Fibroblast of villous mesenchyme (primary cell): ENCODE measurements around the gene TRAPPC8. TPM values are rescaled to one million over a fixed set of nuclear protein-coding genes. Genes with fewer than 3 reads are reported as not detected.
"Not testable (repeated sequence)": the region's sequence is repeated elsewhere in the genome, so short reads cannot be mapped to it uniquely, and the experiment has no call there.

Experiments used
- DNase-seq: peaks from one replicate; pipeline ENCODE4 v3.0.0-alpha.2; 2010; ENCODE audit warnings: low read depth
- H3K4me3 ChIP-seq: 2 replicates; pipeline ENCODE4 v1.5.1; 2011; ENCODE audit warnings: low read depth, mild to moderate bottlenecking, low read length
- total RNA-seq: library from RNA; depleted of rRNA; stranded (reverse); fragments of >200 nt; gene quantifications from 2 replicates; pipeline ENCODE4 v1.2.3, GENCODE V29; 2012
- TF ChIP-seq, protein P1 (sequence below): IDR thresholded peaks from 2 replicates; pipeline ENCODE4 v1.5.1; 2012; ENCODE audit warnings: low read depth, mild to moderate bottlenecking, low read length; ENCODE audit not compliant: insufficient read depth

The TRAPPC8 gene
- total RNA-seq, 1 donor: 56.6 TPM

DNA sequence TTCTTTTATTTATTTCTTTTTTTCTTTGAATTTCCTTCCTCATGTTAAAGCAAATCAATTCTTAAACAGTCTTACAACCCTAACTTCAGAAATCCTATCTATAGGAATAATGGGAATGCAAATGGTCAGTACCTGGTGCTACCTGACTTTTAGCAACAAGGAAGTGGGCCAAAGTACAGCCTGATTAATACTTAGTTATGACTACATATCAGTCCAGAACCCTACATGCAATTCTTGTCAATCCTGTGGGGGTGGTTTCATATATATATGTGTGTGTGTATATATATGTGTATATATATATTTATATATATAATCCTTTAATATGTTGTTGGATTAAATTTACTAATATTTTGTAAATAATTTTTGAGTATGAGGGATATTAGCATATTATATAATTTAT is 14.8 kb upstream of the TRAPPC8 start:
- H3K4me3 ChIP-seq: no peak overlapping the region
- DNase-seq: no peak
- TF ChIP-seq, protein P1, sequence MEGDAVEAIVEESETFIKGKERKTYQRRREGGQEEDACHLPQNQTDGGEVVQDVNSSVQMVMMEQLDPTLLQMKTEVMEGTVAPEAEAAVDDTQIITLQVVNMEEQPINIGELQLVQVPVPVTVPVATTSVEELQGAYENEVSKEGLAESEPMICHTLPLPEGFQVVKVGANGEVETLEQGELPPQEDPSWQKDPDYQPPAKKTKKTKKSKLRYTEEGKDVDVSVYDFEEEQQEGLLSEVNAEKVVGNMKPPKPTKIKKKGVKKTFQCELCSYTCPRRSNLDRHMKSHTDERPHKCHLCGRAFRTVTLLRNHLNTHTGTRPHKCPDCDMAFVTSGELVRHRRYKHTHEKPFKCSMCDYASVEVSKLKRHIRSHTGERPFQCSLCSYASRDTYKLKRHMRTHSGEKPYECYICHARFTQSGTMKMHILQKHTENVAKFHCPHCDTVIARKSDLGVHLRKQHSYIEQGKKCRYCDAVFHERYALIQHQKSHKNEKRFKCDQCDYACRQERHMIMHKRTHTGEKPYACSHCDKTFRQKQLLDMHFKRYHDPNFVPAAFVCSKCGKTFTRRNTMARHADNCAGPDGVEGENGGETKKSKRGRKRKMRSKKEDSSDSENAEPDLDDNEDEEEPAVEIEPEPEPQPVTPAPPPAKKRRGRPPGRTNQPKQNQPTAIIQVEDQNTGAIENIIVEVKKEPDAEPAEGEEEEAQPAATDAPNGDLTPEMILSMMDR: no peak

DNA sequence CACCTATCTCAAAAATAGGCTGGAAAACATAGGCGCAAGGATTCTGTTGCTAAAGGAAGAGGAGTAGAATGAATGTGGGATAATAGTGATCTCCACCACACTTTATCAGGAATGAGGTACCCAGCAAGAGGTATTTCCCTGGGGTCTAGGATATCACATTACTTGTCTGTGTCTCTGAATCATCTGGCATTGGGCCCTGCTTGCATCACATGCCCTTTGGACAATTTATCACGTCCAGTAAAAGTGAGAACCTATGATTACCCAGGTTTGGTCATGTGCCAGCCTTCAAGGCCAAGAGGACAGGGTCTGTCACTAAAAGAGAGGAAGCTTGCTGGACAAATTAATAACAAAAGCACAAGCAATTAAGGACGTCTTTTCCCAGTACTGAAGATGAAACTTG is 11.4 kb upstream of the TRAPPC8 start:
- no peak overlapping the region for H3K4me3 ChIP-seq
- peak; percentile 11 for DNase-seq
- TF ChIP-seq, protein P1: no peak

DNA sequence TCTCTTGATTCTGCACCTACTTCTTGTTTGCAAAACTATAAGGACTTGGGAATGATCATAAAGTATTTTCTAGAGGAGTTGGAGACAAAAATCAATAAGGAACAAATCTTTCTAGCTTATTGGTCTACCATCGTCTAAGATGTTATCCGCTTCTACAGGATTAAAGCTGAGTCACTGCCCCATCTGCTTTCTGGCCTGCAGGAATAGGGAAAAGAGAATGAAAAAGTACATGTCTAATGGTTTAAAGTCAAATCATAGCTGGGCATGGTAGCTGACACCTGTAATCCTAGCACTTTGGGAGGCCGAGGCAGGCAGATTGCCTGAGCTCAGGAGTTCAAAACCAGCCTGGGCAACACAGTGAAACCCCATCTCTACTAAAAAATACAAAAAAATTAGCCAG is 10.8 kb upstream of the TRAPPC8 start:
- H3K4me3 ChIP-seq, DNase-seq: not testable (repeated sequence)

DNA sequence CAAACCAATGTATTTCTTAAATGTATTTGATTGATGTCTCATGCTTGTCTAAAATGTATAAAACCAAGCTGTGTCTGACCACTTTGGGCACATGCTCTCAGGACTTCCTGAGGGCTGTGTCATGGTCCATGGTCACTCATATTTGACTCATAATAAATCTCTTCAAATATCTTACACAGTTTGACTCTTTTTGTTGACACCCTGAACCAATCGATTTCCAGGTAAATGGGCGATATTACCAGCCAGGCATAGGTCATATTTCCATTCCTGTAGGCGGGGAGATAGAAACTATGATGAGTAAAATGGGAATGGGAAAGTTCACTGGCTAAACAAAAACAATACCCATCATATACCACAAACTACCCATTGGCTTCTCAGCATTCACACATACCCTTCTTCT is 9.3 kb upstream of the TRAPPC8 start:
- H3K4me3 ChIP-seq: no peak overlapping the region
- TF ChIP-seq, protein P1: no peak
- no peak for DNase-seq

DNA sequence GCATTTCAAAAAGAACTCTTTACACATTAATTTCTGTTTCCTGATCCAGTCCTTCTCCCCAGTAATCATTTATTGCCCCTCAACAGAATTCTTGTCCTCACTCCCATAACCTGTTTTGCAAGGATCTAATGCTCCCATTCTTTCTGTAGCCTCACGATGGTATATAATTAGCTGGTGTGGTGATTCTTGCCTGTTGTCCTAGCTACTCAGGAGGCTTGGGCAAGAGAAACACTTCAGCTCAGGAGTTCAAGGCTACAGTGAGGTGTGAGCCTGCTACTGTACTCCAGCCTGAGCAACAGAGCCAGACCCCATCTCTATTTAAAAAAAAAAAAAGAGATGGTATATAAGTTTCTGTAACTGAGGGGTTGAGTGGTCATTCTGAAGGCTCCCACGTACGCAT is 7.7 kb upstream of the TRAPPC8 start:
- no peak for DNase-seq
- TF ChIP-seq, protein P1: no peak

DNA sequence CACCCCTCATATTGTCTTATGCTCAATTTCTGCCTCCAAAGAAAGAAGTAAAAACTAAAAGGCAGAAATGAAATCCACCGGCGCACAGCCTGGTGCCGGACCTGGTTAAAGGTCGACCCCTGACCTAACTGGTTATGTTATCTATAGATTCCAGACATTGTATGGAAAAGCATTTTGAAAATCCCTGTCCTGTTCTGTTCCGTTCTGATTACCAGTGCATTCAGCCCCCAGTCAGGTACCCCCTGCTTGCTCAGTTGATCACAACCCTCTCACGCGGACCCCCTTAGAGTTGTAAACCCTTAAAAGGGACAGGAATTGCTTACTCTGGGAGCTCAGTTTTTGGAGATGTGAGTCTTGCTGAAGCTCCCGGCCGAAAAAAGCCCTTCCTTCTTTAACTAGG is 5.4 kb upstream of the TRAPPC8 start:
- not testable (repeated sequence) for DNase-seq, H3K4me3 ChIP-seq

More for the DNA sequence above, 7.7 kb upstream of the TRAPPC8 start:
- no peak overlapping the region for H3K4me3 ChIP-seq

DNA sequence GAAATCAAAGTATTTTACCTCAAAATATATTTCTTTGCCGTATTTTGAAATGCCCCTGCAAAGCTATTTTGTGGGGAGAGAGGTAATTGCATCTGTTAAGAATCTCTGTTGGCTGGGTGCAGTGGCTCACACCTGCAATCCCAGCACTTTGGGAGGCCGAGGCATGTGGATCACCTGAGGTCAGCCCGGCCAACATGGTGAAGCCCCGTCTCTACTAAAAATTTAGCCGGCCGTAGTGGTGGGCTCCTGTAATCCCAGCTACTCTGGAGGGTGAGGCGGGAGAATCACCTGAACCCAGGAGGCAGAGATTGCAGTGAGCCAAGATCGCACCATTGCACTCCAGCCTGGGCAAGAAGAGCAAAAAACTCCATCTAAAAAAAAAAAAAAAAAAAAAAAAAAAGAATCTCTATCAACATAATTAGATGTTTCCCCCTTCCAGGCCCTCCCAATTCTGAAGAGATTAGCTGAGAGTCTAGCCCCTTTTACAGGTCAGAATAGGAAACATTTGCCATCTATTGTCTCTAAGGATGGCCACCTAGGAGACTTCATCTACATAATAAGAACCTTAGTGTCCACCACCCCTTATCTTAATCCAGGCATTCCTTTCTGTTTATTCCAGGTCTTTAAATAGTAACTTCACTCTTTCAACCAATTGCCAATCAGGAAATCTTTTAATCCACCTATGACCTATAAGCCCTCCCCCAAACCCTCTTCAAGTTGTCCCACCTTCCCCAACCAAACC is 3.5 kb upstream of the TRAPPC8 start:
- TF ChIP-seq, protein P1: no peak
- no peak for DNase-seq
- H3K4me3 ChIP-seq: no peak overlapping the region
